Lower lobe of right lung (tissue), 2 donors: ENCODE results near the gene TMEM250. TPM values are rescaled to one million over a fixed set of nuclear protein-coding genes. Genes with fewer than 3 reads are reported as not detected.

ENCODE experiments used
- ATAC-seq, 2 donors: fragments of 200-7000 bp; cut with Tn5 transposase; one replicate each; pipeline ENCODE4 v1.9.1; 2020 to 2022; ENCODE audit warnings: mild to moderate bottlenecking in 2 of 2, moderate library complexity in 2 of 2
- DNase-seq: peaks from one replicate; pipeline ENCODE4 v3.0.0-alpha.2; 2020
- H3K27ac ChIP-seq: fragments of 200-600 bp; one replicate; pipeline ENCODE4 v1.8.0; 2022
- H3K27me3 ChIP-seq: fragments of 200-600 bp; one replicate; pipeline ENCODE4 v1.8.0; 2022; ENCODE audit warnings: low read depth
- H3K36me3 ChIP-seq: fragments of 200-600 bp; one replicate; pipeline ENCODE4 v1.8.0; 2022; ENCODE audit warnings: mild to moderate bottlenecking
- H3K4me1 ChIP-seq: fragments of 200-600 bp; one replicate; pipeline ENCODE4 v1.8.0; 2022
- H3K4me3 ChIP-seq: fragments of 200-600 bp; one replicate; pipeline ENCODE4 v1.8.0; 2022; ENCODE audit warnings: mild to moderate bottlenecking
- H3K9me3 ChIP-seq: fragments of 200-600 bp; one replicate; pipeline ENCODE4 v1.8.0; 2022
- CTCF ChIP-seq: fragments of 200-600 bp; IDR thresholded peaks from one replicate; pipeline ENCODE4 v1.8.0; 2022; ENCODE audit warnings: antibody characterized with exemption, mild to moderate bottlenecking
- intact Hi-C: fragments of 100-400 bp; cut with DNase I; formaldehyde crosslinking; loops from one replicate; pipeline ENCODE4 v1.11.0; 2022
- total RNA-seq: library from RNA; stranded (reverse); fragmentation: NEBNext Ultra II Directional; extraction: Animal tissue kit (Norgen Biotek cat#: 25700); gene quantifications from one replicate; pipeline ENCODE4 v1.2.1, GENCODE V29; 2021
- donor health status: DM: no; HTN: yes; CAD: no; lungs with severe emphysema.

Gene TMEM250
- total RNA-seq, 1 donor from 2014 or later: 31.2 TPM

- Histone ChIP-seq H3K36me3 (peaks cover 18% of the 10 kb centered on the region), H3K4me1 (peaks cover 19% of the 10 kb centered on the region), H3K4me3 (no peak overlapping the region), H3K27ac (no peak overlapping the region), H3K9me3 (no peaks in the 10 kb centered on the region), H3K27me3 (no peaks in the 10 kb centered on the region)
- intact Hi-C loops: no loop called here
- TF ChIP-seq CTCF: no peak
- DNase-seq (no peak), ATAC-seq (no peak)
Measured at GRCh38 chr9:136115641-136116359, 2.9 kb downstream of the TMEM250 start.

GRCh38 chr9:136115206-136115605 is 3.5 kb downstream of the TMEM250 start:
- peaks cover 25% of the 10 kb centered on the region for H3K4me1 ChIP-seq
- H3K9me3 ChIP-seq: no peaks in the 10 kb centered on the region
- DNase-seq (no peak), ATAC-seq (no peak)
- intact Hi-C loops: no loop called here
- H3K27ac ChIP-seq: no peak overlapping the region
- H3K27me3 ChIP-seq: no peaks in the 10 kb centered on the region
- no peak overlapping the region for H3K4me3 ChIP-seq
- peaks cover 18% of the 10 kb centered on the region for H3K36me3 ChIP-seq
- no peak for TF ChIP-seq CTCF

GRCh38 chr9:136114610-136115009 is 4.1 kb downstream of the TMEM250 start:
- no peak for TF ChIP-seq CTCF
- H3K9me3 ChIP-seq: no peaks in the 10 kb centered on the region
- intact Hi-C loops: no loop called here
- peaks cover 18% of the 10 kb centered on the region for H3K36me3 ChIP-seq
- DNase-seq (no peak), ATAC-seq (no peak)
- H3K27me3 ChIP-seq: no peaks in the 10 kb centered on the region
- no peak overlapping the region for H3K4me3 ChIP-seq
- peaks cover 26% of the 10 kb centered on the region for H3K4me1 ChIP-seq
- H3K27ac ChIP-seq: no peak overlapping the region

GRCh38 chr9:136112541-136112940 is 6.1 kb downstream of the TMEM250 start:
- peaks cover 18% of the 10 kb centered on the region for H3K36me3 ChIP-seq
- H3K4me1 ChIP-seq: peaks cover 40% of the 10 kb centered on the region
- ATAC-seq: no peak
- no peaks in the 10 kb centered on the region for H3K9me3 ChIP-seq
- TF ChIP-seq CTCF: no peak
- H3K4me3 ChIP-seq: no peak overlapping the region
- intact Hi-C loops: no loop called here
- H3K27me3 ChIP-seq: no peaks in the 10 kb centered on the region
- no peak overlapping the region for H3K27ac ChIP-seq
- no peak for DNase-seq

- Histone ChIP-seq H3K36me3 (peaks cover 18% of the 10 kb centered on the region), H3K4me3 (no peak overlapping the region), H3K4me1 (peaks cover 39% of the 10 kb centered on the region), H3K9me3 (no peaks in the 10 kb centered on the region), H3K27me3 (no peaks in the 10 kb centered on the region), H3K27ac (no peak overlapping the region)
- TF ChIP-seq CTCF: no peak
- intact Hi-C loops: no loop called here
- ATAC-seq (no peak), DNase-seq (no peak)
Measured at GRCh38 chr9:136111910-136112309, 6.8 kb downstream of the TMEM250 start.
